ENCODE measurements around the gene OR1L4.

DNA sequence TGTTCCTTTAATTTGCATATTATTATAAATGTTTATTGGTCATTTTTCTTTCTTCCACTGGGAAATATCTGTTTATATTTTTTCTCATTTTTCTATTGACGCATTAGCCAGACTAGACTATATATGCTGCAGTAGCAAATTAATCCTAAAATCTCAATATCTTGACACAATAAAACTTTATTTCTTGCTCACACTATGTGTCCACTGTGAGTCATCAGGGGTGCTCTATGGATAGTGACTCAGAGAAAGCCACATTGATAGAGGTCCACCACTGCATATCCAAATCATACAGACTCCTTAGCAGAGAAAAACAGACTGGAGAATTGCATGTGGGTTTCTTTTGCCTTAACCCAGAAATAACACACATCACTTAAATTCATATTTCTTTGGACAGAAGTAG lies 28.1 kb upstream of the OR1L4 start:
- no peak for TF ChIP-seq POLR2A (IDR thresholded peaks at IDR 0.05; ENCODE audit: low read depth, low read length)
- TF ChIP-seq, protein P1, sequence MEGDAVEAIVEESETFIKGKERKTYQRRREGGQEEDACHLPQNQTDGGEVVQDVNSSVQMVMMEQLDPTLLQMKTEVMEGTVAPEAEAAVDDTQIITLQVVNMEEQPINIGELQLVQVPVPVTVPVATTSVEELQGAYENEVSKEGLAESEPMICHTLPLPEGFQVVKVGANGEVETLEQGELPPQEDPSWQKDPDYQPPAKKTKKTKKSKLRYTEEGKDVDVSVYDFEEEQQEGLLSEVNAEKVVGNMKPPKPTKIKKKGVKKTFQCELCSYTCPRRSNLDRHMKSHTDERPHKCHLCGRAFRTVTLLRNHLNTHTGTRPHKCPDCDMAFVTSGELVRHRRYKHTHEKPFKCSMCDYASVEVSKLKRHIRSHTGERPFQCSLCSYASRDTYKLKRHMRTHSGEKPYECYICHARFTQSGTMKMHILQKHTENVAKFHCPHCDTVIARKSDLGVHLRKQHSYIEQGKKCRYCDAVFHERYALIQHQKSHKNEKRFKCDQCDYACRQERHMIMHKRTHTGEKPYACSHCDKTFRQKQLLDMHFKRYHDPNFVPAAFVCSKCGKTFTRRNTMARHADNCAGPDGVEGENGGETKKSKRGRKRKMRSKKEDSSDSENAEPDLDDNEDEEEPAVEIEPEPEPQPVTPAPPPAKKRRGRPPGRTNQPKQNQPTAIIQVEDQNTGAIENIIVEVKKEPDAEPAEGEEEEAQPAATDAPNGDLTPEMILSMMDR (conservative IDR thresholded peaks at IDR 0.05; ENCODE audit: low read depth, low read length), result no peak
- TF ChIP-seq, protein P2, sequence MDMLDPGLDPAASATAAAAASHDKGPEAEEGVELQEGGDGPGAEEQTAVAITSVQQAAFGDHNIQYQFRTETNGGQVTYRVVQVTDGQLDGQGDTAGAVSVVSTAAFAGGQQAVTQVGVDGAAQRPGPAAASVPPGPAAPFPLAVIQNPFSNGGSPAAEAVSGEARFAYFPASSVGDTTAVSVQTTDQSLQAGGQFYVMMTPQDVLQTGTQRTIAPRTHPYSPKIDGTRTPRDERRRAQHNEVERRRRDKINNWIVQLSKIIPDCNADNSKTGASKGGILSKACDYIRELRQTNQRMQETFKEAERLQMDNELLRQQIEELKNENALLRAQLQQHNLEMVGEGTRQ (IDR thresholded peaks at IDR 0.05; ENCODE audit: low read depth, low read length), result no peak
- no peak for TF ChIP-seq MXI1 (IDR thresholded peaks at IDR 0.05; ENCODE audit: borderline replicate concordance, low read depth, low read length)
